CD4-positive, alpha-beta T cell treated with Interleukin-2 at 100 ng/mL for 4 hours (primary cell): ENCODE measurements around the gene NPL.

ENCODE experiments used
- DNase-seq: peaks from one replicate; pipeline ENCODE4 v3.0.0-alpha.2; 2020; ENCODE audit warnings: low spot score

NPL gene

GRCh38 chr1:182789138-182790076 is at the start of gene NPL:
NPL (plus strand) TSS chr1:182789773; CDS start chr1:182794372, 4,599 bp downstream.
- DNase-seq, result peak; percentile 89

- DNase-seq, result no peak
These were observed 49.5 kb upstream of the NPL start for GRCh38 chr1:182740120-182740519.

GRCh38 chr1:182742780-182743179 is 46.8 kb upstream of the NPL start:
- DNase-seq, result no peak

GRCh38 chr1:182752077-182752988 is 37.2 kb upstream of the NPL start:
- no peak for DNase-seq

- no peak for DNase-seq
These were observed 35.5 kb upstream of the NPL start for GRCh38 chr1:182754087-182754486.

GRCh38 chr1:182754543-182755314 is 34.8 kb upstream of the NPL start:
- DNase-seq, result no peak

GRCh38 chr1:182755632-182756031 is 33.9 kb upstream of the NPL start:
- DNase-seq, result no peak

- DNase-seq, result no peak
These were observed 33.1 kb upstream of the NPL start for GRCh38 chr1:182756423-182756822.

- DNase-seq, result no peak
These were observed 27.9 kb upstream of the NPL start for GRCh38 chr1:182761396-182762395.

GRCh38 chr1:182762536-182762935 is 27.0 kb upstream of the NPL start:
- no peak for DNase-seq

- DNase-seq, result no peak
These were observed 25.4 kb upstream of the NPL start for GRCh38 chr1:182764029-182764727.

GRCh38 chr1:182765391-182765790 is 24.2 kb upstream of the NPL start:
- DNase-seq, result no peak

- DNase-seq, result no peak
These were observed 23.5 kb upstream of the NPL start for GRCh38 chr1:182766050-182766449.

GRCh38 chr1:182766881-182767645 is 22.5 kb upstream of the NPL start:
- DNase-seq, result no peak

- DNase-seq, result no peak
These were observed 20.6 kb upstream of the NPL start for GRCh38 chr1:182768963-182769362.

- no peak for DNase-seq
These were observed 19.3 kb upstream of the NPL start for GRCh38 chr1:182770232-182770631.

GRCh38 chr1:182771187-182771984 is 18.2 kb upstream of the NPL start:
- no peak for DNase-seq

GRCh38 chr1:182777386-182777785 is 12.2 kb upstream of the NPL start:
- DNase-seq, result no peak
